ENCODE results near the gene CNR2.

- TF ChIP-seq CTCF (conservative IDR thresholded peaks at IDR 0.05) (no peak), ZFX (IDR thresholded peaks at IDR 0.05) (no peak)
Measured at GRCh38 chr1:23889074-23889473, 24.1 kb downstream of the CNR2 start.

Measured in C4-2B (cell line).